Endometrium (tissue), 2 donors: ENCODE data around the gene INAVA.
"Not testable (repeated sequence)": the region's sequence is repeated elsewhere in the genome, so short reads cannot be mapped to it uniquely, and the experiment has no call there.

Source experiments
- FAIRE-seq: peaks from 2 replicates; lab custom pipeline; 2012; peaks lifted over from hg19 to GRCh38; lab: Jason Lieb, UNC
- donor health status: control.
- donor health status: control.

The INAVA gene

DNA sequence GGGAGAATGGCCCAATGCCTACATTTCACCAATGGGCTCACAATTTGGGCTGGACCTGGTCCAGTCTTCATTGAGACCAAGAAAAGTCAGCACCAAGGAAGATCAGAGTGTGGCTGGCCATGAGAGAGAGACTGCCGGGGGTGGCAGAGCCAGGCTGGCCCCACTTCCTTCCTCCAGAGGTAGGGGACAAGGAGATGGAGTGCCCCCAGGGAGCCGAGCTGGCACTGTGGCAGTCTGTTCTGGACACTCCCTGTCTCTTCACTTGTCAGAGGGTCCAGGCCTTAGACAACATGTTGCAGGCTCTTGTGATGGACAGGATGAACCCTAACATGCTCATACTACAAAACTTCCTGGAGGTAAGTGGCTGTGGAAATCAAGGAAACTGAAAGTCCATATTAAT lies 27.7 kb downstream of the INAVA start:
- no peak for FAIRE-seq

DNA sequence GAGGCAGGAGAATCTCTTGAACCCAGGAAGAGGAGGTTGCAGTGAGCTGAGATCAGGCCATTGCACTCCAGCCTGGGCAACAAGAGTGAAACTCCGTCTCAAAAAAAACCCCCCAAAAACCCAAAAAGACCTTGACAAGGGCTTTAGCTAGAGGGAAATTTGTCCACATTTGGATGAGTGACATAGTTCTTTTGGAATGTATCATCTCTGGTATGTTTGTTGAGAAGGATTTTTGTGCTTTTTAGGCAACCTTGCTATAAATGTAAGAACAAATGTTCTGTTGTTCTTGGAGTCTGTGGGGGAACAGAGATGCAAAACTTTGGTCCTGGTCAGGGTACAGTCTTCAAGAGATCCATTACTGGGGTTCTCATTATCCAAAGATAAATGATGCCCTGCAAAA lies 28.9 kb downstream of the INAVA start:
- FAIRE-seq, result no peak

DNA sequence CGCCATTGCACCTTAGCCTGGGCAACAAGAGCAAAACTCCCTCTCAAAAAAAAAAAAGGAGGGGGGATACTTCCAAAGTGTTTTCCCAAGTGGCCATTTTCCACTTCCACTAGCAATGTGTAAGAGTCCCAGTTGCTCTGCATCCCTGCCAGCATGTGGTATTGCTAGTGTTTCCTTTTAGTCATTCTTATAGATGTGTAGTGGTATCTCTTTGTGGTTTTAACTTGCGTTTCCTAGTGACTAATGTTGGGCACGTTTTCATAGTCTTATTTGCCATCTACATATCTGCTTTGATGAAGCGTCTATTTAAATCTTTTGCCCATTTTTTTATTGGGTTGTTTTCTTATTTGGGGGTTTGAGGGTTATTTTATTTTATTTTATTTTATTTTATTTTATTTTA lies 31.1 kb downstream of the INAVA start:
- no peak for FAIRE-seq

DNA sequence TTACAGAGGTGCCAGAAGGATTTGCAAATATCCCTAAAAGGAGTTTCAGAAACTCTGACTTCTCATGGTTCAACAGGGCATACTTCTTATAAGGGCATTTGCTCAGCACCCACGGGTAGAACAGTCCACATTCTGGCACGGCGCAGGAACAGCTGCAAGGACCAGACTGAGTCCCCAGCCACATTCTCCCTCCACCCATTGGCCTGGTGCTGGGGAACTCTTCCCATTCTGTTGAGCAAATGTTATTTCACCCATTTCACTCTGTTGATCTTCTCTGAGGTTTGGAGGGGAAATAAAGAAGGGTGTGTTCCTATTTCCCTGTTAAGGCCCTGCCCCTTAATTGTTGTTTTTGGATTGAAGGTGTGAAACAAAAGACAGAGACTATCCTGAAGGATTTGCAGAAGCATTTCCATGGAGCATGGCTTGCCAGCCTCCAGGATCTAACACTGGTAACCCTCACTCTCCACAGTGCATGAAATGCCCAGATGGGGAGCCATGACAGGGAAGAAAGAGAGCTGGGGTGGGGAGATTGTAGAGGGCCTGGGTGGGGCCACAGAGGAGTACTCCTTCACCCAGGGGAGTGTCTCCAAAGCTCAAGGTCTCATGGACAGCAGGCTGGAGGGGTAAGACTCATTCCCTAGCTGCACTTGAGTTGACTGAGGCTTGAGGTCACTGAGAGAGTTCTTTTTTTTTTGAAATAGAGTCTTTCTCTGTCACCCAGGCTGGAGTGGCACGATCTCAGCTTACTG lies 35.0 kb downstream of the INAVA start:
- FAIRE-seq, result no peak

DNA sequence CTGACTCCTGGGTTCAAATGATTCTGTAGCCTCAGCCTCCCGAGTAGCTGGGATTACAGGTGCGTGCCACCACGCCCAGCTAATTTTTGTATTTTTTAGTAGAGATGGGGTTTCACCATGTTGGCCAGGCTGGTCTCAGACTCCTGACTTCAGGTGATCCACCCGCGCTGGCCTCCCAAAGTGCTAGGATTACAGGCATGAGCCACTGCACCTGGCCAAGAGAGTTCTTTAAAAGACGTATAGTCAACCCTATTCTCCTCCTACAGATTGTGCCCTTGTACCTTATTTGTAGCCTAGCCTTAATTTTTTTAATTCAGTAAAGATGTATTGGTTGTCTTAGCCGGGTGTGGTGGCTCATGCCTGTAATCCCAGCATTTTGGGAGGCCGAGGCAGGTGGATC lies 35.6 kb downstream of the INAVA start:
- not testable (repeated sequence) for FAIRE-seq

DNA sequence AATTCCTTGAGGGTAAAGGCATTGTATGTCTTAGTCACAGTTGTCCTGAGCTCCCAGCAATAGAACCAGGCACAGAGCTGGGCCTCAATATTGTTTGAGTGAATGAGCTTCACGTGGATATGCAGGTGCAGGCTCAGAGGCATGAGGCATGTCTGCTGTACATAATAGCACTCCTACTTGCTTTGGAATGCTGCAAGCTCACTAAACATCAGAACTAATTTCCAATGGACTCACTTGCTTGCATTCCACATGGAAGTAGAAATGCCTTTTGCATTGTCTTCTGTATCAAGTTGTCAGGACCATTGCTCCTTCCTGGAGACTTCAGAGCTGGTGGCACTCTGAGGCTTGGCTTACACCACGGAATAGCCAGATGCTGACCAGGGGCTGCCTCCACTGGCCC lies 37.1 kb downstream of the INAVA start:
- FAIRE-seq, result no peak

DNA sequence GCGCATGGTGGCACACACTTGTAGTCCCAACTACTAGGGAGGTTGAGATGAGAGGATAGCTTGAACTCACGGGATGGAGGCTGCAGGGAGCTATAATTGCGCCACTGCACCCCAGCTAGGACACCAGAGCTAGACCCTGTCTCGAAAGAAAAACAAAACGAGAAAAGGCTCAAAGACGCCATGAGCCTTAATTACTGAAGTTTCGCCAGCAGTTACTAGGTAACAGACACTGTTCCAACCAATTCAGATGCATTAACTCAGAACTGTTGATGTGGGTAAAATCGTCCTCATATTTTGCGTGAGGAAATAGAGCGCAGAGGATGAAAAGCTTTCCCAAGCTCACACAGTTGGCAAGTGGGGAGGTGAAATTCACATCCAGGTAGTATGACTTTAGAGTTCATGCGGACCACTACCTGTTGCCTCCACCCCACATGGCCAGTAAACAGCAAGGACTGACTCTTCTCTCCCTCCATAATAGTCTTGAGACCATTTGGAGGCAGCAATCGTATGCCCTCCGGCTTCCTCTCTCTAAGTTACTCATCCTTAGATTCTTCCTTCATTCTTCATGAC lies 40.1 kb downstream of the INAVA start:
- FAIRE-seq, result no peak

DNA sequence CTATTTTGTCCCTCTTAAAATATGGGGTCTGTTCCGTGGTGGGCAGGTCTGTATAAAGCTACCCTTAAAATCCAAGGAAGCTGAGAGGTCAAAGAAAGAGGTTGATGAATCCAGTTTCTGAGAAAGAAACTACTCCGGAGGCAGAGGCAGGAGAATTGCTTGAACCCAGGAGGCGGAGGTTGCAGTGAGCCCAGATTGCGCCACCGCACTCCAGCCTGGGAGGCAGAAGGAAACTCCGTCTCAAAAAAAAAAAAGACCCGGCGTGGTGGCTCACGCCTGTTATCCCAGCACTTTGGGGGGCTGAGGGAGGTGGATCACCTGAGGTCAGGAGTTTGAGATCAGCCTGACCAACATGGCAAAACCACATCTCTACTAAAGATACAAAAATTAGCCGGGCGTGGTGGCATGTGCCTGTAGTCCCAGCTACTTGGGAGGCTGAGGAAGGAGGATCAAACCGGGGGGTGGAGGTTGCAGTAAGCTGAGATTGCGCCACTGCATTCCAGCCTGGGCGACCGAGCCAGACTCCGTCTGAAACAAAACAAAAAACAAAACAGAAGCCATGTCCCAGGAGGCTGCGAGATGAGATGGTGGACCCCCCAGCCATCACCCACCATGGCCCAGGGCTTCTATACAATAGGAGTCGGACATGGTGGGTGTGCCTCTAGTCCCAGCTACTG lies 40.7 kb downstream of the INAVA start:
- not testable (repeated sequence) for FAIRE-seq

DNA sequence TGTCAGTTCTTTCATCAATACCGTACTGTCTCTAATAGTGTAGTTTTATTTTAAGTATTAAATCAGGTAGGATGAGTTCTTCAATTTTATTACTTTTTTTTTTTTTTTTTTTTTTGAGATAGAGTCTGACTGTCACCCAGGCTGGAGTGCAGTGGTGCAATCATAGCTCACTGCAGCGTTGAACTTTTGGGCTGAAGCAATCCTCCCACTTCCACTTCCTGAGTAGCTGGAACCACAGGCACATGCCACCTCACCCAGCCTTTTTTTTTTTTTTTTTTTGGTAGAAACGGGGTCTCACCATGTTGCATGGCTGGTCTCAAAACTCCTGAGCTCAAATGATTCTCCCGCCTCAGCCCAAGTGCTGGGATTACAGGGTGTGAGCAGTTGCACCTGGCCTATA lies 44.3 kb downstream of the INAVA start:
- FAIRE-seq, result no peak

DNA sequence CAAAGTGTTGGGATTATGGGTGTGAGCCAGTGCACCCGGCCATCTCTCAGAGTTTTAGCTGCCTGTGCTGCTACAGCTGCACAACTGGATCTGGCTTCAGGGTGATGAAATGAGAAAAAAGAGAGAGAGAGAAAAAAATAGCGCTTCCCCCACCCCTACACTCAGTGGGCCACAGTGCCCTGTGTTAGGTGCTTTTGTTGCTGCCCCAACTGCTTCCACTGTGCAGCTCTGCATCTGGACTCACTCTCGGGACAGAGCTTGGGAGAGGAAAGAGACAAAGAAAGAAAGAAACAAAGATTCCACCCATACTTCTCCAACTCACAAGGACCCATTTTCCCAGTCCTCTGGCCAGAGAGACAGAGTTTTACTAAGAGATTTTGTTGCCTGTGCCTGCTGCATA lies 50.4 kb downstream of the INAVA start:
- FAIRE-seq, result no peak

DNA sequence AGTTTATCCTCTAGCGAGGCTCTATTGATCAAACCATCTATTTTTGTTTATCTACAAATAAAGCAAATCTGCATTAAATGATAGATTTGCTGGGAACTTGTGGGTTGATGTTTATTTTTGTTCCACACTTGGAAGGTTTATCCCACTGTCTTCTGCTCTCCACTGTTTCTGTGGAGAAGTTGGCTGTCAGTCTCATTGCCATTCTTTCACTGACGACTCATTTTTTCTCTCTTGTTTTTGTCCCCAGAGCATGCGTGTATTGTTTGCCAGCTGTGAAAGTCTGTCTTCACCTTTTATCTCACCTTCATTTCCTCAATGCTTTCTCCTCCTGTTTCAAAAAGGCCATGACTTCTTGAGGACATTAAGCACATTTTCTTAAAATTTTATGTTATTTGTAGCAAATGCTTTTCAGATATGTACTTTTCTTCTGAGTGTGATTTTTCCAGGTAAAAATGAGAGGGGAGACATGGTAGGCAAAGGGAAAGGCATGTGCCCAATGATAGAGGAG lies 52.4 kb downstream of the INAVA start:
- FAIRE-seq, result no peak

DNA sequence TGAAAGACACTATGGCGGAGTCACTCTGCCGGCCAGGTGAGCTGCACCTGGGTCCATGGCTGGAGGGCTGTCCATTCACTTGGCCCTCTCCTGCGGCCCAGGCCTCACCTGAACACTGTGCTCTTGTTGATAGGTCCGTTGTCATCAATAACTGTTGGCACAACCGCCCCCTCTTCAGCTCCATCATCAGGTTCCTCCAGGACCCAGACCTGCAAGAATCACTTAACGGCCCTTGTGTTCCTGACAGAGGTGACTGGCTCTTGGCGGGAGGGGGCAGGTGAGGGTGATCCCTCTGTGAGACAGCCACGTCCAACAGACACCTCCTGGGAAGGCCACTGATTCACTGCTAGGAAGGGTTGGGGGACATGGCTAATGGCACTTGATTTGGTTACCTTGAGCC lies 54.9 kb downstream of the INAVA start:
- FAIRE-seq, result no peak

DNA sequence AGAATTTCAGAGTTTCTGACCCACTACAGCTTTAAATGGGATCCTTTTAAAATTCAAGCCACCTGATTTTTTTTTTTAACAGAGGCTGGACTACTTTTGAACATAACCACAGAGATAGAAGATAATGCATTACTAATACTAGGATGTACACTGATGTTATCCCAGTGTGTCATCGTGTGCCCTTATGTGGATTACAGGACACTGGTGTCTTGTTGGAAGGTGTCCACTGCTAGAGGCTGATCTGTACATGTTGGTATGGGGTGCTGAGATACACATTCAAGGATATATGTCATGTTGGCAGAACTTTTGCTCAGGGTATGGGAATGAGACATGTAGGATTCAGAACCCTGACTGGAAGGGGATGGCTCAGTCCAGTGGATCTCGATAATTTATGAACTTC lies 56.3 kb downstream of the INAVA start:
- FAIRE-seq, result no peak

DNA sequence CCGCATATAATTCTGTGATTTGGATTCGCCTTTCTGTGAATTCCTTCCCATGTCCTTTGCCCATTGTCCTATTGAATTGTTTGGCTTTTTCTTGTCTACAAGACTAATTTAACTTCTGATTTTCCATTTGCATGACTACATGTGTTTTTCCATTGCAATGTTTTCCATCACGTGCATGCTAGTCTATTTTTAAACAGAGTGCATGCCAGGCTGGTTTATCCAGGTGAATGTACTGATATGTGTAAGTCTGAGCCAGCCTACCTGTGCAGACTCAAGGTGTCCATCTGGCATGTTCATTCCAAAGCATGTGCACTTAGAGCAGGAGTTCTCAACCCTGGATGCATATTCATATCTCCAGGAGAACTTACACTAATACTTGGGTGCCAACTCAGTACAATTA lies 59.7 kb downstream of the INAVA start:
- no peak for FAIRE-seq

DNA sequence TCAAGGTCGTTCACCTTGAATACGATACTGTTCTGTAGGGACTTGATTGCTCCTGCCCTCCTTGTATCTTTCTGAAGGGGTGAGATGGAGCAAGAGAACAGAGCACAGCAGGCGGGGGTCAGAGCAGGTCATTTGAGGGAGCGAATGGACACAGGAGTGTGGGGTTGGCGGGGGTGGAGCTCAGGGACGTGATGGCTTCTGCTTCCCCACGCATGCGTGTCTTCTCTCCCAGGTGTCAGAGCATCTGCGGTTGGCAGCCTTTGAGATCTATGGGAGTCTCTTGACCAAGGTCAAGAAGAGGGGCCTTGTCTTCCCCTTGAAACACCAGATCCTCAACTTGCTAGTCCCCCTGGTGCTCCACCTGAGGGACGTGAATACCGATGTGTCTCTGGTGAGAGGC lies 63.9 kb downstream of the INAVA start:
- FAIRE-seq, result no peak

DNA sequence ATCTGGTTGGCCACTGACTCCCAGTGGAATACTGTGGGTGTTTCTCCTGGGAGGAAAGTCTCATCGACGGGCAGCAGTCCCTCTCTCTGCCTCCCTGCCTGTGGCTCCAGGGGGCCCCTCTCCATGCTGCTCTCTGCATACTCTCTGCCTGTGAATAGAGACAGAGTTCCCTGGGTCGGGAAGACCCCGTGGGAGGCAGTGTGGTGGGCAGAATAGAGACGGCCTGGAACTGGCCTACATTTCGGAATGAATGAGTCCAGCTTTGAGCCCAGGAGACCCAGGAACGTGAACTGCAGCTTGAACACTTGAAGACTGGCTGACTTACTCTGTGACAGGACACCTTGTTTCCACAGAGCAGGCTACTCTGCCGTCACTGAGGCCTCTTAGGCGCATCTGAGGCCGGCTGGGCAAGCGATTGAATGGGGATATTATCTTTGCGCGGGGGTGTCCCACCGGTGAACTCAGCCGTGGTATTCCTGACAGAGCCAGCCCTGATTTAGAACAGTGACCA lies 64.8 kb downstream of the INAVA start:
- no peak for FAIRE-seq

DNA sequence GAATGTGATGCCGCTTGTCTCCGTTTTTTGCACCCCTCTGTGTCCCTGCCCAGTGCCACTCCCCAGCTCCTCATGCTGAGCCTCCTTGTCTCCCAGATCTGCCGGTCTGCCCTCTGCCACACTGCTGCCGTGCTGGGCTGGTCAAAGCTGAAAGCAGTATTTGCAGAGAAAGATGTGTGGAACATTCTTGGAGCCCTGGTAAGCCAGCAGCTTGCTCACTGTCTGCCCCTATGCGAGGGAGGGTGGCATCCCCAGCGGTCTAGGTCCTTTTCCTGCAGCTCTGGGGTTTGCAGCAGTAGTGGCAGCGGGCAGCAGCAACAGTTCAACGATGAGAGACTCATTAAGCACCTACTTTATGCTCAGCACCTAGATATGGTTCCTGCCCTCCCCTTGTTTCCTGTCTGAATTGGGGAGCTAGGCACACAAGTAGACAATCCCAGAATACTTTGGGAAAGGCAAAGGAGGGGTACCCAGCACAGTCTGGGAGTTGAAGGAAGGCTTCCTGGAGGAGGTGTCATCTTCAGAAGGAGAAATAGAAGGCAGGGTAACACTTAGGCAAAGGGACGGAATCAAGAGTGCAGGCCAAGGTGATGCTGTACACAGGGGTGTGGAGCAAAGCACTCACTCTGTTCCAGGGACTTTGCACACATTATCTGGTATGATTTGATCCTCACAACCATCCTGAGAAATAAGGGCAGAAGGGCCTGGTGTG lies 65.7 kb downstream of the INAVA start:
- no peak for FAIRE-seq

DNA sequence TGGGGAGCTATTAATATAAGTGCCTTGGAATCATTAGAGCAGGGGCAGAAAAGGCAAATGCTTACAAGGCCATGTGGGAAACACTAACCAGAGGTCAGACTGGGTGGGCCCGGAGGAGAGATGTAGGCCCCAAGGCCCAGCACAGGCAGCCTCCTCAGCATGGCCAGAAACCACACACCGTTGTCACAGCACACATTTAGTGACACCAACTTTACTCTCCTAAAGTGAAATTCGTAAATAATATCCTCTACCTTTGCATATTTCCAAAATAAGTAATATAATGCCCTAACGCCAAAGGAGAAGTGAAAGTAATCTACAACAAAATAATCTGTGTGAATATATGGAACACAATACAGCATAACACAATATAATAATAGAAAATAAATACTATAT lies 66.2 kb downstream of the INAVA start:
- no peak for FAIRE-seq

DNA sequence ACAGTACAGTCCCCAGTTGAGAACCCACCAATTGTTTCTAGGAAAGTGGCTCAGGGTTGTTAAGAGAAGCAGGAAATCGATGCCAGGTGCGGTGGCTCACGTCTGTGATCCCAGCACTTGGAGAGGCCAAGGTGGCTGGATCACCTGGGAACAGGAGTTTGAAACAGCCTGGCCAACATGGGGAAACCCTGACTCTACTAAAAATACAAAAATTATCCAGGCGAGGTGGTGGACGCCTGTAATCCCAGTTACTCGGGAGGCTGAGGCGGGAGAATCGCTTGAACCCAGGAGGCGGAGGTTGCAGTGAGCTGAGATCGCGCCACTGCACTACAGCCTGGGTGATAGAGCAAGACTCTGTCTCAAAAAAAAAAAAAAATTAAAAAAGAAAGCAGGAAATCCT lies 67.5 kb downstream of the INAVA start:
- FAIRE-seq, result not testable (repeated sequence)

DNA sequence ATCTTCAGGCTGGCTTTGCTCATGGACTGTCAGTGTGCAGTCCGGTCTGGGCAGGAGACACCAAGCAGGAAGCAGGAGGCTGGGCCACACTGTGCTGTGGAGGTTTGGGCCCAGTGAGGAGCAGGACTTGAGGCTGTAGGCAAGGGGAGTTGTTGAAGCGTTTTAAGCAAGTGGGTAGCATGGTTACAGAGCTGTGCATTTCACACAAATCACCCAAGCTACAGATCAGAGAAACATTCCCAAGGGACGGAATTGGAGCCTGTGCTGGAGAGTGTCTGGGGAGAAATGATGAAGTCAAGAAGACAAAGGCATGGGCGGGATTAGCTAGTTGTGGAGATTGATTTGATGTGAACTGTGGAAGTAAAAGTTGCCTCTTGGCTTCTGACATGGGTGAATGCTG lies 67.9 kb downstream of the INAVA start:
- FAIRE-seq, result no peak

DNA sequence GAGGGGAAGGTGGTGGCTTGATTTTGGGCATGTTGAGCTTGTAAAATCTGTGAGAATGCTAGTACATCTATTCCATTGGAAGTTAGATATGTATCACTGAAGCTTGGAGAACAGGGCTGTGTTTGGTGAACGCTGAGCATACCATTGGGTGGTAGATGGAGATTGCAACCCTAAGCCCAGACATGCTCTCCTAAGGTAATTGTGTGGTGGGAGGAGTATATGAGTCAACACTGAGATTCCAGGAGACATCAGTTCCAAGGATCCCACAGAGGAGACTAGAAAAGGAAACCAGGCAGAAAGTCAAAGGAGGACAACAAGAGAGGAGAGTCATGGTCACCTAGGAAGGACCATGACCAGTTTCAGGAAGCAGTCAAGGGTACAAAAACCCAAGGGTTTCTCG lies 68.4 kb downstream of the INAVA start:
- FAIRE-seq, result no peak

DNA sequence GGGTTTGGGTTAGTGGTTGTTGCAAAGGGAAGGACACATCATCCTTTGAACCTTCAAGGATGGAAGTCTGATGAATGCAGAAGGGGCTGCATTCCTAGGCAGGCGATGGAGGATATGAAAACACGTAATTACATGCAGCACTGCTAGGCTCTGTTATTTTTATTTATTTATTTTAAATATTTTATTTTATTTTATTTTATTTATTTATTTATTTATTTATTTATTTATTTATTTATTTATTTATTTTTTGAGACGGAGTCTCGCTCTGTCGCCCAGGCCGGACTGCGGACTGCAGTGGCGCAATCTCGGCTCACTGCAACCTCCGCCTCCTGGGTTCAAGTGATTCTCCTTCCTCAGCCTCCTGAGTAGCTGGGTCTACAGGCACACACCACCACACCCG lies 69.2 kb downstream of the INAVA start:
- not testable (repeated sequence) for FAIRE-seq
